ENCODE results near the gene CRIP1.

The CRIP1 gene

DNA sequence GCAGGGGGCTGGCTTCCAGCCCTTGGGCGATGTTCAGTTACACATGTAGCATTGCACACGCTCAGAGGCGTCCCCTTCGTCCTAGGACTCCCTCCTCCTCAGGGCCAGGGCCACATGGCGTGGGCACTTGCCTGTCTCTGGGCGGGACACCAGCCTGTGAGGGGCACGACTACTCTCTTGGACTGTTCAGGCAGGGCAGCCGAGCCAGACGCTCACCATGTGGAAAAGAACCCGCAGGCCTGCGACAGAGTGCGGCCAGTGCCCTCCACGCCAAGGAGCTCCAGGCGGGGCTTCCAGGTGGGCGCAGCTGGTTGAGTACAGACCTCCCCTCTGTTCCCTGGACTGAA lies 46.2 kb upstream of the CRIP1 start:
- Histone ChIP-seq H3K36me3 (ENCODE audit: insufficient read depth, low read length) (peaks cover 58% of the 10 kb centered on the region), H3K4me2 (ENCODE audit: low read length) (no peak overlapping the region), H3K9ac (ENCODE audit: low read length) (no peak overlapping the region), H4K20me1 (ENCODE audit: insufficient read depth, low read length) (no peaks in the 10 kb centered on the region), H3K9me2 (ENCODE audit: low read depth, low read length) (no peaks in the 10 kb centered on the region), H3K9me3 (ENCODE audit: low read length) (peaks cover 7% of the 10 kb centered on the region), H3K4me3 (ENCODE audit: low read depth, low read length, poor library complexity, severe bottlenecking) (no peak overlapping the region), H3F3A (ENCODE audit: insufficient read depth, low read length) (peaks cover 6% of the 10 kb centered on the region; the same call in 1 of the 2 replicates), H3K4me1 (ENCODE audit: insufficient read depth, low read length, severe bottlenecking) (no peaks in the 10 kb centered on the region), H2AFZ (ENCODE audit: low read length) (no peak overlapping the region), H3K79me2 (ENCODE audit: insufficient read depth, low read length) (peaks cover 26% of the 10 kb centered on the region), H3K27ac (ENCODE audit: low read depth, low read length, poor library complexity, severe bottlenecking) (no peak overlapping the region), H3K27me3 (ENCODE audit: insufficient read depth, low read length) (no peaks in the 10 kb centered on the region)
- TF ChIP-seq, protein P1, sequence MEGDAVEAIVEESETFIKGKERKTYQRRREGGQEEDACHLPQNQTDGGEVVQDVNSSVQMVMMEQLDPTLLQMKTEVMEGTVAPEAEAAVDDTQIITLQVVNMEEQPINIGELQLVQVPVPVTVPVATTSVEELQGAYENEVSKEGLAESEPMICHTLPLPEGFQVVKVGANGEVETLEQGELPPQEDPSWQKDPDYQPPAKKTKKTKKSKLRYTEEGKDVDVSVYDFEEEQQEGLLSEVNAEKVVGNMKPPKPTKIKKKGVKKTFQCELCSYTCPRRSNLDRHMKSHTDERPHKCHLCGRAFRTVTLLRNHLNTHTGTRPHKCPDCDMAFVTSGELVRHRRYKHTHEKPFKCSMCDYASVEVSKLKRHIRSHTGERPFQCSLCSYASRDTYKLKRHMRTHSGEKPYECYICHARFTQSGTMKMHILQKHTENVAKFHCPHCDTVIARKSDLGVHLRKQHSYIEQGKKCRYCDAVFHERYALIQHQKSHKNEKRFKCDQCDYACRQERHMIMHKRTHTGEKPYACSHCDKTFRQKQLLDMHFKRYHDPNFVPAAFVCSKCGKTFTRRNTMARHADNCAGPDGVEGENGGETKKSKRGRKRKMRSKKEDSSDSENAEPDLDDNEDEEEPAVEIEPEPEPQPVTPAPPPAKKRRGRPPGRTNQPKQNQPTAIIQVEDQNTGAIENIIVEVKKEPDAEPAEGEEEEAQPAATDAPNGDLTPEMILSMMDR (IDR thresholded peaks at IDR 0.05; ENCODE audit: low read length): no peak
- no peak for TF ChIP-seq EZH2 (IDR thresholded peaks at IDR 0.05; ENCODE audit: borderline replicate concordance, low read length)

- no peaks in the 10 kb centered on the region for H4K20me1 ChIP-seq (ENCODE audit: insufficient read depth, low read length)
- peaks cover 6% of the 10 kb centered on the region; the same call in 1 of the 2 replicates for H3F3A ChIP-seq (ENCODE audit: insufficient read depth, low read length)
- no peaks in the 10 kb centered on the region for H3K4me1 ChIP-seq (ENCODE audit: insufficient read depth, low read length, severe bottlenecking)
- H3K27me3 ChIP-seq (ENCODE audit: insufficient read depth, low read length): no peaks in the 10 kb centered on the region
- TF ChIP-seq EZH2 (IDR thresholded peaks at IDR 0.05; ENCODE audit: borderline replicate concordance, low read length): no peak
- TF ChIP-seq, protein P1 (IDR thresholded peaks at IDR 0.05; ENCODE audit: low read length): no peak
- peaks cover 4% of the 10 kb centered on the region for H3K9me3 ChIP-seq (ENCODE audit: low read length)
- no peak overlapping the region for H3K9ac ChIP-seq (ENCODE audit: low read length)
- H3K4me3 ChIP-seq (ENCODE audit: low read depth, low read length, poor library complexity, severe bottlenecking): no peak overlapping the region
- no peak overlapping the region for H3K4me2 ChIP-seq (ENCODE audit: low read length)
- H3K79me2 ChIP-seq (ENCODE audit: insufficient read depth, low read length): peaks cover 22% of the 10 kb centered on the region
- H3K36me3 ChIP-seq (ENCODE audit: insufficient read depth, low read length): peaks cover 54% of the 10 kb centered on the region
- no peak overlapping the region for H3K27ac ChIP-seq (ENCODE audit: low read depth, low read length, poor library complexity, severe bottlenecking)
- no peak overlapping the region for H2AFZ ChIP-seq (ENCODE audit: low read length)
- H3K9me2 ChIP-seq (ENCODE audit: low read depth, low read length): no peaks in the 10 kb centered on the region
Measured at GRCh38 chr14:105440992-105441391, 45.7 kb upstream of the CRIP1 start.

DNA sequence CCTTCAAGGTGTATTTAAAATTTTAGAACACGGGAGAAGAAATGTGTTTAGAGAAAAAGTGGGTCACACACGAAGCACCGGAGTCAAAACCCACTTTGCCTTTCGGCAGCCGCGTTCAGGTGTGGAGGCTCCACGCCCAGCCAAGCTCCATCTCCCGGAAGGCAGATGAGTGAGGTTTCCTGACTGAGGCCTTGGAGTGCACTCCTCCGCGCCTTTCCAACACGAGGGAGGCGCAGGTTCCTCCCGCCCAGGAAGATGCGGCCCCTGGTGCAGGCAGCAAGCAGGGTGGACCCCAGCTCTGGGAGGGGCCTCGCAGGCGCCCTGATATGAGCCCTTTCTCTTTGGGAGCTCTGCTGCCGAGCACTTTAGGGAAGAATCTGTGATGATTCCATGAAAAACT lies 44.6 kb upstream of the CRIP1 start:
- H3K4me1 ChIP-seq (ENCODE audit: insufficient read depth, low read length, severe bottlenecking): no peaks in the 10 kb centered on the region
- H3K4me3 ChIP-seq (ENCODE audit: low read depth, low read length, poor library complexity, severe bottlenecking): no peak overlapping the region
- H3K27ac ChIP-seq (ENCODE audit: low read depth, low read length, poor library complexity, severe bottlenecking): no peak overlapping the region
- no peaks in the 10 kb centered on the region for H4K20me1 ChIP-seq (ENCODE audit: insufficient read depth, low read length)
- H2AFZ ChIP-seq (ENCODE audit: low read length): no peak overlapping the region
- no peak overlapping the region for H3K4me2 ChIP-seq (ENCODE audit: low read length)
- no peak overlapping the region for H3K9ac ChIP-seq (ENCODE audit: low read length)
- no peaks in the 10 kb centered on the region for H3K9me3 ChIP-seq (ENCODE audit: low read length)
- TF ChIP-seq, protein P1 (IDR thresholded peaks at IDR 0.05; ENCODE audit: low read length): no peak
- no peak for TF ChIP-seq EZH2 (IDR thresholded peaks at IDR 0.05; ENCODE audit: borderline replicate concordance, low read length)
- peaks cover 11% of the 10 kb centered on the region; the same call in 1 of the 2 replicates for H3K79me2 ChIP-seq (ENCODE audit: insufficient read depth, low read length)
- H3F3A ChIP-seq (ENCODE audit: insufficient read depth, low read length): no peaks in the 10 kb centered on the region
- no peaks in the 10 kb centered on the region for H3K9me2 ChIP-seq (ENCODE audit: low read depth, low read length)
- no peaks in the 10 kb centered on the region for H3K27me3 ChIP-seq (ENCODE audit: insufficient read depth, low read length)
- peaks cover 44% of the 10 kb centered on the region for H3K36me3 ChIP-seq (ENCODE audit: insufficient read depth, low read length)
